SJCRH30 (cell line): ENCODE measurements around the gene FKBP8. TPM values are rescaled to one million over a fixed set of nuclear protein-coding genes. Genes with fewer than 3 reads are reported as not detected.

Source experiments
- DNase-seq, 2 experiments: peaks; one replicate each; pipeline ENCODE4 v3.0.0-alpha.2; 2015 to 2020
- H3K27ac ChIP-seq: fragments of 250-450 bp; sonication (Bioruptor Pico); 2 replicates; pipeline ENCODE4 v1.5.1; 2020; ENCODE audit warnings: mild to moderate bottlenecking, moderate library complexity
- H3K27me3 ChIP-seq: fragments of 250-450 bp; sonication (Bioruptor Pico); 2 replicates; pipeline ENCODE4 v1.5.1; 2020; ENCODE audit warnings: mild to moderate bottlenecking, moderate library complexity
- H3K36me3 ChIP-seq: fragments of 250-450 bp; sonication (Bioruptor Pico); 2 replicates; pipeline ENCODE4 v1.5.1; 2020; ENCODE audit warnings: mild to moderate bottlenecking, moderate library complexity
- H3K4me1 ChIP-seq: fragments of 250-450 bp; sonication (Bioruptor Pico); 2 replicates; pipeline ENCODE4 v1.5.1; 2020; ENCODE audit warnings: mild to moderate bottlenecking, moderate library complexity
- H3K4me3 ChIP-seq: fragments of 250-450 bp; sonication (Bioruptor Pico); 2 replicates; pipeline ENCODE4 v1.5.1; 2020; ENCODE audit warnings: mild to moderate bottlenecking, moderate library complexity
- H3K9me3 ChIP-seq: fragments of 250-450 bp; sonication (Bioruptor Pico); replicated peaks from 2 replicates; pipeline ENCODE4 v1.5.1; 2020; ENCODE audit warnings: mild to moderate bottlenecking, moderate library complexity
- total RNA-seq: library from RNA; depleted of rRNA; stranded (reverse); fragments of >200 nt; shearing (Covaris generic); gene quantifications from 2 replicates; pipeline ENCODE4 v1.2.3, GENCODE V29; 2014

Gene FKBP8
- total RNA-seq, 1 experiment from 2014 or later, result 86.8 TPM

GRCh38 chr19:18521692-18522123 is 21.7 kb downstream of the FKBP8 start, which contains the start of gene ELL:
Gene ELL, minus strand, starts transcription at chr19:18522070. Its CDS starts 15 bp downstream, at chr19:18522055.
- no peaks in the 10 kb centered on the region for H3K9me3 ChIP-seq
- H3K4me1 ChIP-seq, result peaks cover 3% of the 10 kb centered on the region; the same call in 1 of the 2 replicates
- H3K36me3 ChIP-seq, result no peaks in the 10 kb centered on the region
- peak within 1 kb of the TSS; percentile 79 for H3K4me3 ChIP-seq
- no peak for DNase-seq
- no peaks in the 10 kb centered on the region for H3K27me3 ChIP-seq
- H3K27ac ChIP-seq, result peak within 1 kb of the TSS; percentile 30; the same call in 1 of the 2 replicates

DNA sequence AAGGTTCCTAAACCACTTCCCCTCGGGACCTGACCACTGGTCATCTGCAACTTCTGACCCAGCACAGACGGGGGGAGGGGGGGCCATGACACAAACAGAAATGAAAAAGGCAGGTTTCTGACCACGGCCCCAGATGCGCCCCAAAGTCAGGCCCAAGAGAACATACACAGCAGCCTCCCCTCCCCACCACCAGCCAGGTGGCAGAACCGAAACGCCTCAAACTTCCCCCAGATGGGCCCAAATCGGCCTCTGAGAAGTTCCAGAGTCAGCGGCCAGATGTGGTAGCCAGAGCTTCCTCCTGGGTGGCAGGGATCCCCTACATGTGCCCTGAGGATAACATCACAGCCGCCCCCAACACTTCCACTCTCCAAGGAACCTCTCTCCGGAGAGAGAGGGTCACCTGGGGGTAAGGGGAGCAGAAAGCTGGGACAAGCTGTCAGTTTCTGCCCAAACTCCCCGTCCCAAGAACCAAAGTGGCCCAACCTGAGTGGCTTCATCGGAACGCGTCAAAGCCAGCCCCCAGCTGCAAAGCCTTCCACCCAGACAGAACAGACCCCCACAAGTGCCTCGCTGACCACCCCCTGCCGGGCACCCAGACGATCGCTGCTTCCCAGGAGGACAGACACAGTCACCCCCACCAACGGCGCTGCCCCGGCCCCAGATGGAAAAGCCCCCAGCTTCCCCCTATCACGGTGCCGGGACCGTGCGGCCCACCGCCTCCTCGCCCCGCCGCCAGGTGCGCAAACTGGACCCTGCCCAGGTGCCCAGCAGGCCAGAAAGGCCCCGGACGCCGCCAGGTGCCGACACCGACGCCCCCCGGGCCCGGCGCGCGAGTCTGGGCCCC is 22.3 kb downstream of the FKBP8 start:
- H3K4me1 ChIP-seq, result peaks cover 3% of the 10 kb centered on the region; the same call in 1 of the 2 replicates
- no peak overlapping the region; the same call in 1 of the 2 replicates for H3K27ac ChIP-seq
- no peaks in the 10 kb centered on the region for H3K36me3 ChIP-seq
- H3K9me3 ChIP-seq, result no peaks in the 10 kb centered on the region
- peak overlapping the region; percentile 79 for H3K4me3 ChIP-seq
- DNase-seq, result peak in 1 of 2 experiments; percentile 35
- H3K27me3 ChIP-seq, result no peaks in the 10 kb centered on the region

DNA sequence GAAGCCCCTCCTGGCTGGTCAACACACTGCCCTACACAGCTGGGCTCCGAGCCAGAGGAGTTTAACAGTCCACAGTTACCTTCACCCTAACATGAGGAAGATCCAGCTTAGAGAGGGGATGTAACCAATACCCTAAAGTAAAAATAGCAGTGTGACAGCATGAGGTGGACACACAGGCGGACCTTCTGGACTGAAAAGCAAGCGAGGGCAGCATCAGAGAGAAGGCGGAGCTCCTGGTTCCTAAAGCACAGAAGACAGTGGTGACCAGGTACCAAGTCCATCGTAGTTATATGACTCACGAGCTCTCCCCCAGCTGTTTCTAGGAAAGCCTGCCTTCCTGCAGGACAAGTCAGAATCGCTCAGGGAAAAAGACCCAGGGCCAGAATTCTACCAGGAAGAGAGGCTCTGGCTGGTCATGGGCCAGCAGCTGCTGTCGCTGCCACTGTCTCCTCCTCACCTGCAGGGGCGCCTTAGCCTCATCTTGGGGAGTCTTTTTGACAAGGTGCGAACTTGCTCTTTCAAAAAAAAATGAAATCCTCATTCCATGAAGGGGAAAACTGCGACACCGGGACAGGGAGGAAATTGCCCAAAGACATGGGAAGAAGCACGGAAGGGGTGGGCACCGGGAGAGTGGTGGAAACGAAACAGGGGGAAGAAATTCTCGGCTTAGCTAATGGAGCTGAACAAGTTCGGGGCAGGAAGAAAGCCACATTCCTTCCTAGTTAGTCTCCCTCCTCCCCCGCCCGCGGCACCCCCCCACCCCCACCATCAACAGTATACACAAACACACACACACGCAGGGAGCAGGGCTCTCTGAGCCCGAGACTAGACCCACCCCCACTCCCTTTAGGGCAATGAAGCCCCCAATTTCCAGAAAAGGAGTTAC is 23.2 kb downstream of the FKBP8 start:
- H3K4me3 ChIP-seq, result peak overlapping the region; percentile 79
- H3K36me3 ChIP-seq, result no peaks in the 10 kb centered on the region
- H3K4me1 ChIP-seq, result peaks cover 3% of the 10 kb centered on the region; the same call in 1 of the 2 replicates
- DNase-seq, result peak; percentile 75 to 81
- peak overlapping the region; percentile 47 for H3K27ac ChIP-seq
- no peaks in the 10 kb centered on the region for H3K9me3 ChIP-seq
- no peaks in the 10 kb centered on the region for H3K27me3 ChIP-seq

DNA sequence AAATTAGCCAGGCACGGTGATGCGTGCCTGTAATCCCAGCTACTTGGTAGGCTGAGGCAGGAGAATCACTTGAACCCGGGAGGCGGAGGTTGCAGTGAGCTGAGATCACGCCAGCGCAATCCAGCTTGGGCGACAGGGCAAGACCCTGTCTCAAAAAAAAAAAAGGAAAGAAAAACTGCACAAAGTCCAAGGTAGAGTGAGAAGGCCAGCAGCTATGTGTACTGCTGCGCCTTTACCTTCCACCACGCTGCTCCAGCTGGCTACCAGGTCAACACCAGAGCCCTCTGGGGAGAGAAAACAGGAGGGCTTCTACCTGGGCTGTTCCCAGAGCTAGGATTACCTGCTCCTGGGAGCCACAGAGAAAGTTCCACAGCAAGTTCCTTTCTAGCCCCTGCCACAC is 24.7 kb downstream of the FKBP8 start:
- Histone ChIP-seq H3K4me3 (no peak overlapping the region), H3K27me3 (no peaks in the 10 kb centered on the region), H3K4me1 (peaks cover 7% of the 10 kb centered on the region; the same call in 1 of the 2 replicates), H3K36me3 (no peaks in the 10 kb centered on the region), H3K9me3 (no peaks in the 10 kb centered on the region), H3K27ac (no peak overlapping the region)
- DNase-seq, result no peak

DNA sequence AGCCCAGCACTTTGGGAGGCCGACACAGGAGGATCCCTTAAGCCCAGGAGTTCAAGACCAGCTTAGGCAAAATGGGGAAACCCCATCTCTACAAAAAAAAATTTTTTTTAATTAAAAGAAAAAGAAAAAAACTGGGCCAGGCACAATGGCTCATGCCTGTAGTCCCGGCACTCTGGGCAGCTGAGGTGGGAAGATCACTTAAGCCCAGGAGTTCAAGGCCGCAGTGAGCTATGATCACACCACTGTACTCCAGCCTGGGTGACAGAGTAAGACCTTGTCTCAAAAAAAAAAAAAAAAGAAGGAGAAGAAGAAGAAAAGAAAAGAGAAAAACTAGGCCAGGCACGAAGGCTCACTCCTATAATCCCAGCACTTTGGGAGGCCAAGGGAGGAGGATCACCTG is 25.8 kb downstream of the FKBP8 start:
- Histone ChIP-seq H3K27me3 (no peaks in the 10 kb centered on the region), H3K4me1 (peaks cover 7% of the 10 kb centered on the region; the same call in 1 of the 2 replicates), H3K36me3 (no peaks in the 10 kb centered on the region), H3K4me3 (no peak overlapping the region), H3K9me3 (no peaks in the 10 kb centered on the region), H3K27ac (no peak overlapping the region)
- DNase-seq, result no peak

DNA sequence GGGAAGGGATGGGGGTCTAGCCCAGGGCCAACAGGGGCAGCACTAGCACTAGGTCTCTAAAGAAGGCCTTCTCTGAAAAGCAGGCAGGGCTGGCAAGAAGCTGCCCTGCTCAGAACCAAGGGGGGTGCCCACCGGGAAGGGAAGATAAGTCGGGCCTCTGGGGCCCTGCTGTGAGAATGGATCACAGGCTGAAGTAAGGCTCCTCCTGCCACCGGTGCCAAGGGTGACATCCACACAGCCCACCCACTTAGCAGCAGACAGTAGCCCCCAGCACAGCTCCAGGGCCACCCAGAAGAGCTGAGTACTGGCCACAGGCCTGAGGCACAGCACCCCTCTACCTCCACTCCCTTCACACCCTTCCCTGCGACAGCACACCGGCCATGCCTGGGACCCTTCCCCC is 27.4 kb downstream of the FKBP8 start:
- no peaks in the 10 kb centered on the region for H3K9me3 ChIP-seq
- H3K4me3 ChIP-seq, result no peak overlapping the region
- no peaks in the 10 kb centered on the region for H3K27me3 ChIP-seq
- H3K36me3 ChIP-seq, result no peaks in the 10 kb centered on the region
- H3K27ac ChIP-seq, result no peak overlapping the region
- DNase-seq, result no peak
- H3K4me1 ChIP-seq, result peaks cover 7% of the 10 kb centered on the region; the same call in 1 of the 2 replicates

DNA sequence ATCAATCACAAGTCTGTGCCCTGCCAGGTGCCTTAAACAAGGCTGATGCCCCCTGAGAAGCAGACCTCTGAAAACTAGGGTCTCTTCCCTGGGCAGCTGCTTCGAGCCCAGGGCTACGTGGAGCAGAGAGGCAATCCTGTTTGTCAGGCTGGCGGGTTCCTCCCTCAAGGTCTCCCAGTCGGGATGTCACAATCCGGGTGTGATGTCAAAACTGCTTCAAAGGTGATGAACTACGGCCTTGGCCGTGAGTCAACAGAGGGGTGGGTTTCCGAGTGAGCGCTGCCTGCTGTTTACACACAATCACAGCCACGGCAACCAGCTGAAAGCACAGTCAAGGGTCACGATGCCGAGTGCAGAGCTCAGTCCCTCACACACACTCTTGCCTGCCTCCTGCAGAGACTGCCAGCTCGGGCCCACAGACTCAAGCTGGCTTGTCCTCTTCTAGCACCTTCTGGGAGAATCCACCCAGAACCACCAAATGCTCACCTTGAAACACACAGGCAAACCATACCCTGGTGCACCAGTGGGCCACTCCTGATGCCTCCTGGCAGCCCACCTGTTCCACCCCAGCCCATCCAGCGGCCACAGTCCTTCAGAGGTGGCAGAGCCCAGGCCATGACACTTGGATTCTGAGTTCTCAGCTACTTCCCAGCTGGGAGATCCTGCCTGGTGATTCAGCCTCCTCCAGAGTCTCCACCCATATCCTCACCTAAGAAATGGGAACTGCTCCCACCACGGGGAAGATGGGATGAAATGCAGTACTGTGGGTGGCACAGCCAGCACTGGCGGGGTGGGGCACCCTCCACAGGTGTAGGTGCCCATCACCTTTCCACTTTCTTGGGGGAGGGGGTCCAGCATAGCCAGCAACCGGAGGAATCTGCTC is 28.3 kb downstream of the FKBP8 start:
- Histone ChIP-seq H3K36me3 (no peaks in the 10 kb centered on the region), H3K27ac (no peak overlapping the region), H3K27me3 (no peaks in the 10 kb centered on the region), H3K4me3 (no peak overlapping the region), H3K4me1 (peaks cover 7% of the 10 kb centered on the region; the same call in 1 of the 2 replicates), H3K9me3 (no peaks in the 10 kb centered on the region)
- DNase-seq, result no peak

DNA sequence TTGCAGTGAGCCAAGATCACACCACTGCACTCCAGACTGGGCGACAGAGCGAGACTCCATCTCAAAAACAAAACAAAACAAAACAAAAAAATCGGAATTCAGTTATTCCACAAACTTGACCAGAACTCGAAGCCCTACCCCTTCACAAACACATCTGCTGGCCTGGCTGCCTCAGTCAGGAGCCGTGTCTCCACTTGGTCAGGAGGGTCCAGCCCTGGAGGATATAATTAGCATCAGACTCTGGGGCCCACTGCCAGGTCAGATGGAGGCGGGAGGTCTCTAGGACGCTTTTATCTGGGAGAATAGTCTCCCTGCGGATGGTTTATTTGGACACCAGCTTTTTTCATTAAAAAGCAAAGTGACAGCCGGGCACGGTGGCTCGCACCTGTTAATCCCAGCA is 29.5 kb downstream of the FKBP8 start:
- Histone ChIP-seq H3K4me1 (peaks cover 4% of the 10 kb centered on the region; the same call in 1 of the 2 replicates), H3K9me3 (no peaks in the 10 kb centered on the region), H3K27ac (no peak overlapping the region), H3K27me3 (no peaks in the 10 kb centered on the region), H3K36me3 (no peaks in the 10 kb centered on the region), H3K4me3 (no peak overlapping the region)
- no peak for DNase-seq

DNA sequence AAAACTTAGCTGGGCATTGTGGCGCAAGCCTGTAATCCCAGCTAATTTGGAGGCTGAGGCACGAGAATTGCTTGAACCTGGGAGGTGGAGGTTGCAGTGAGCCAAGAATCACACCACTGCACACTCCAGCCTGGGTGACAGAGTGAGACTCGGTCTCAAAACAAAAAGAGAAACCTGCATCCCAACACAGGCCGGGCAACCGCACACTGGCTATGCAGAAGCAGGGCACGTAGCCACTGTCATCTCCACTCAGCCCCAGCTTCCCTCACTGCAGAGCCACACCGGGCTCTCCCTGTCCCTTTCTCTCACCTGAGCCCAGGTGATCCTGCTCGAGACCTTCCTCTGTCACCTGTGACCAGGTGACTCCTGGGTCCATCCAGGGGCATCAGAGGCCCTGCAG is 33.2 kb downstream of the FKBP8 start:
- Histone ChIP-seq H3K36me3 (no peaks in the 10 kb centered on the region), H3K27ac (no peak overlapping the region), H3K9me3 (no peaks in the 10 kb centered on the region), H3K4me1 (peaks cover 25% of the 10 kb centered on the region), H3K27me3 (no peaks in the 10 kb centered on the region), H3K4me3 (no peak overlapping the region)
- no peak for DNase-seq

GRCh38 chr19:18508585-18508984 is 34.8 kb downstream of the FKBP8 start:
- Histone ChIP-seq H3K36me3 (no peaks in the 10 kb centered on the region), H3K27ac (no peak overlapping the region), H3K4me1 (peaks cover 38% of the 10 kb centered on the region), H3K9me3 (no peaks in the 10 kb centered on the region), H3K27me3 (no peaks in the 10 kb centered on the region), H3K4me3 (no peak overlapping the region)
- DNase-seq, result no peak

GRCh38 chr19:18507727-18508440 is 35.5 kb downstream of the FKBP8 start:
- H3K4me1 ChIP-seq, result peaks cover 40% of the 10 kb centered on the region
- H3K27me3 ChIP-seq, result no peaks in the 10 kb centered on the region
- H3K9me3 ChIP-seq, result no peaks in the 10 kb centered on the region
- H3K36me3 ChIP-seq, result no peaks in the 10 kb centered on the region
- DNase-seq, result peak; percentile 41 to 59
- no peak overlapping the region for H3K27ac ChIP-seq
- no peak overlapping the region for H3K4me3 ChIP-seq

DNA sequence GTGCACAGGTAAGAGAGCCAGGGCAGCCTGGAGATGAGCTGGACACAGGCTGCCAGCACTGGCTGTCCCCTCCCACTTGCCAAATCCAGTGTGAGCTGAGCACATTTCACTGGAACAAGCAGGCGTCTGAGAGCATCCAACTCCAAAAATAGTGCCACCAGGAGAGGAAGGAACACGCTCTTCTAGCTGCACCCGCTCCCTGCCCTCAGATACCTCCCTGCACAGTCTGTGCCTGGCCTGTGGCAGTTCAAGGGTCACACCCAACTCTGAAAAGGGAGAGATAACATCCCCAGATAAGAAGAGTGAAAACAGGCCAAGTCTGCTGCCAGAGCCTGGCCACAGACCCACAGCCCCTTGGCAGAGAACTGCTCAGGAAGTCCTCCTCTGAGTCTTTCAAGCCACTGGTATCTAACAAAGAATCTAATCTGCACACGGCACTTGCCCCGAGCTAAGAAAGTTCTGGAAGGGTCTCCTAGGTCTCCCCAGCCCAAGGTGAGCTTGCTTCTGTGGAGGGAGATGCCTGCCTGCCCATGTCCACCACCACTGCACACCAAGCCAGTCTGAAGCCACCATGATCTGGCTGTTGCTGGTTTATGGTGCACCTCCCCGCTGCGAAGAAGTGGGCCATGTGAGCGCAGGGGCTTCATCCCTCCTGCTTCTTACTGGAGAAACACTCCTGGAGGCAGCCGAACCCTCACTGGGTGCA is 36.2 kb downstream of the FKBP8 start:
- Histone ChIP-seq H3K4me3 (no peak overlapping the region), H3K9me3 (no peaks in the 10 kb centered on the region), H3K27me3 (no peaks in the 10 kb centered on the region), H3K27ac (no peak overlapping the region), H3K4me1 (peaks cover 47% of the 10 kb centered on the region), H3K36me3 (no peaks in the 10 kb centered on the region)
- no peak for DNase-seq
